GM12873 (cell line): Measurements from ENCODE around the gene TTC34.

Source experiments
- TF ChIP-seq, protein P1 (sequence below): IDR thresholded peaks from 2 replicates; pipeline ENCODE4 v1.5.1; 2012; ENCODE audit warnings: low read depth, mild to moderate bottlenecking, moderate library complexity, low read length, control low read depth; ENCODE audit not compliant: insufficient read depth; ENCODE audit errors: missing control alignments

TTC34 gene

DNA sequence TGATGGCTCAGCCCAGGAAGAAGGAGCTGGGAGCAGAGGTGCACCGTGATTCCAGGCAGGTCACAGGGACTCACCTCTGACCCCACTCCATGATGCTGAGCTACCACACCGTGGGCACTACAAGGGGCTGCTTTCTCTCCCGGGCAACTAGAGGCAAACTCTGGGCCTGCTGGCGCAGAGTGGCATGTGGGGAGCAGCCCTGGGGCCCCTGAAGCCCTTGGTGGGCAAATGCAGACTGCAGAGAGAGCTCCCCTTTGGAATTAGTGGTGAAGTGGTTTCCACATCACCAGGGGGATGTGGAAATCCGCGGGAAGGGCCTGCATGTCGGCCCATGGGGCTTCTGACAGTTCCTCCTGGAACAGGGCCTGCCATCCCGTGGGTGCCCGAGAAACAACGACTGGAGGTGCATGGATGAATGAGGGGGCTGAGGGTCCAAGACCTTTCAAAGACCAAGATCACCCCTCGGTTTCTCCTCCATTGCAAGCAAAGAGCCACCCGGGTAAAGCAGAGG is 156.8 kb downstream of the TTC34 start:
- TF ChIP-seq, protein P1, sequence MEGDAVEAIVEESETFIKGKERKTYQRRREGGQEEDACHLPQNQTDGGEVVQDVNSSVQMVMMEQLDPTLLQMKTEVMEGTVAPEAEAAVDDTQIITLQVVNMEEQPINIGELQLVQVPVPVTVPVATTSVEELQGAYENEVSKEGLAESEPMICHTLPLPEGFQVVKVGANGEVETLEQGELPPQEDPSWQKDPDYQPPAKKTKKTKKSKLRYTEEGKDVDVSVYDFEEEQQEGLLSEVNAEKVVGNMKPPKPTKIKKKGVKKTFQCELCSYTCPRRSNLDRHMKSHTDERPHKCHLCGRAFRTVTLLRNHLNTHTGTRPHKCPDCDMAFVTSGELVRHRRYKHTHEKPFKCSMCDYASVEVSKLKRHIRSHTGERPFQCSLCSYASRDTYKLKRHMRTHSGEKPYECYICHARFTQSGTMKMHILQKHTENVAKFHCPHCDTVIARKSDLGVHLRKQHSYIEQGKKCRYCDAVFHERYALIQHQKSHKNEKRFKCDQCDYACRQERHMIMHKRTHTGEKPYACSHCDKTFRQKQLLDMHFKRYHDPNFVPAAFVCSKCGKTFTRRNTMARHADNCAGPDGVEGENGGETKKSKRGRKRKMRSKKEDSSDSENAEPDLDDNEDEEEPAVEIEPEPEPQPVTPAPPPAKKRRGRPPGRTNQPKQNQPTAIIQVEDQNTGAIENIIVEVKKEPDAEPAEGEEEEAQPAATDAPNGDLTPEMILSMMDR: no peak

DNA sequence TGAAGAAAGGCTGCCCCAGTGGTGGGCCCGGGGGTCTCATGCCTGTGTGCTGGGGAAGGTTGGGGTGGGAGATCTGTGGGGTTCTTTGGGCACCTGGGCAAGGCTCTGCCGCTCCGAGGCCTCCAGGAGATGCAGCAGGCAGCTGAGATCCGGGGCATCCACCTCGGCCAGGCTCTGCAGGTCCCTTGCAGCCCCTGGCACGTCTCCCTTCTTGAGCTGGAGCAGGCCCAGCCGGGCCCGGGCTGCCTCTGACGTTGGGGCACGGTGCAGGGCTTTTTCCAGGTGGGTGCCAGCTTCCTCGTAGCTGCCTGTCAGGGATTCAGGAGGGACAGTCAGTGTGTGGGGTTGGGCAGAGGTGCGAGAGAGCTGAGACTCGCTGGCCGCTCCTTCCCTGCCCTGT is 157.3 kb downstream of the TTC34 start:
- TF ChIP-seq, protein P1: no peak

DNA sequence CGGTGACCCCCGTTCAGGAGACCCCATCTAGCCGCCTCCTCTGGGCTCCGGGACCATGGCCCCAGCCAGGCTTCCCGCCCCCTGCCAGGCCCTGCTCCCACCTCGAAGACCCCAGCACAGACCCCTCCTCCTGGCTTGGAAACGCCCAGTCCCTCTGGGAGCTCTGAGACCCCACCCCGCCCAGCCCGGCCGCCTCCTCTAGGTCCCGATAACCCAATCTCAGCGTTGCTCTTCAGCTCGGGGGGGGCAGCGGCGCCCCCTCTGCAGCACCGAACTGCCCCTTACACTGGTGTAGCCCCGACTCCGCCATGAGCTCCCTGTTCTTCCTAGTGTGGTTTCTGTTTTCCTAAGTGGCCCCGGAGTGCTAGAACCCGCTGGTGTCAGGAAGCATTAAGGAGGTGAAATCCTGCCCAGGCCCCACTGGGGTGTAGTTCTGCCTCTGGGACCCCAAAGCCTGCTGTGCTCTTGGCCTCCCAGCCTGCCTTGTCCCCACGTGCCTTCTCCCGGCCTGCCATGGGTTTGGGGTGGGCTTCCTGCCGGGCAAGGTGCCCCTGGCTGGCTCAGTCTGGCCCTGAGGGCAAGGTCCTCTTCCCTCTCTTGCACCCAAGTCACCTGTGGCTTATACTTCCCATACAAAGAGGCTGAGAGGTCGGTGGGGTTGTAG is 157.9 kb downstream of the TTC34 start:
- TF ChIP-seq, protein P1: no peak

DNA sequence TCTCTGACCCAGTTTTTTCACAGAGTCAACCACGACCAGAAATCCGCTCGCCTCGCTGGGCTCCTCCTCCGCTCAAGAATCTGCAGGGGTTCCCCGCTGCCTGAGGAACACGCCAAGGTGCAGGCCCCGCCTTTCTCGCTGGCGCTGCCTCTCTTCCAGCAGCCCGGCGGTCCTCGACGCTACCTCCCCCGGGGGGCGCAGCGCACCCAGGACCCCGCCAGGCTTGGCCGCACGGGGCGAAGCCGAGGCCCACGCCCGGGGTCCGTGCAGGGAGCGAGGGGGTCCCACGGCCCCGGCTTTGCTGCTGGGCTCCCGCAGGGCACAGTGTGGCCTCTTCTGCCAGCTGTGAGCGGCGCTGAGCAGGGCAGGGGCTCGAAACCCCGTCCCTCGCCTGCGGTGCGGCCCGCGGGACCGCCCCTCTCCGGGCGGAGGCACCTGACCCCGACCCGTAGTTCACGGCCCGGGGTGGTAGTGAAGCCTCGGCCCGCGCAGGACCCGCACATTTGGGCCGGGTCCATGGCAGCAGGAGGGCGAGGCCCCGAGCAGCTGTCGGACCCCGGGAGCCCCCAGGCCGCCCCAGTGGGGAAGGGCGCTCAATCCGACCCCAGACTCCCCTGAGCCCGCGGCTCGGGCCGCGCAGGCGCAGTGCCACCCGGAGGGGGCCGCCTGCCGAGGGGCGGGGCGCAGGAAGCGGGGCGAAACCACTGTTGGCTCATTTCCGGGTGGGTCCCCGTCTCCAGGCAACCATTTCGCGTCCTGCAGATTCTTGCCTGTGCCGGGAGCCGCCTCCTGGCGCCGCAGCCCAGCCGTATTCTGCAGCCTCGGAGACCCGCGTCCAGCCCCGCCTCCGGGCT is 158.7 kb downstream of the TTC34 start:
- TF ChIP-seq, protein P1: peak; percentile 6

DNA sequence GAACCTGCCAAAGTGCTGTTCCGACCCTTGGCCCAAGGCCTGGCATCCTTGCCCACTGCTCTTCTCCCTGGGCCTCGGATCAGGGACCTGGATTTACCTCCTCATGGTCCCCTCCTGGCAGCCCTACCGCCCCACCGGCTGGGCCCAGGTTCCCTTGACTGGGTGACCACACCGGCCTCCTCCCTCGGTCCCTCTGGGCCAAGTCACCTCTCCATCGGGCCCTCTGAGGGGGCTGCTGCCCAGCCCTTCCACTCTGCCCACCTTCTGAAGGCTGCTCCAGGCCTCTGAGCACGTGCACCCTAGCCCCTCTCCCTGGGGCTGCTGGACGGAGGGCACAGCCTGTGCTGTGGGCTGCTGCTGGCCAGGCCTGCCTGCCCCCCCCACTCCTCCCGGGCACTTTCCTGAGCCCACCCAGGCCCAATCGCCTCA is 159.3 kb downstream of the TTC34 start:
- TF ChIP-seq, protein P1: no peak

DNA sequence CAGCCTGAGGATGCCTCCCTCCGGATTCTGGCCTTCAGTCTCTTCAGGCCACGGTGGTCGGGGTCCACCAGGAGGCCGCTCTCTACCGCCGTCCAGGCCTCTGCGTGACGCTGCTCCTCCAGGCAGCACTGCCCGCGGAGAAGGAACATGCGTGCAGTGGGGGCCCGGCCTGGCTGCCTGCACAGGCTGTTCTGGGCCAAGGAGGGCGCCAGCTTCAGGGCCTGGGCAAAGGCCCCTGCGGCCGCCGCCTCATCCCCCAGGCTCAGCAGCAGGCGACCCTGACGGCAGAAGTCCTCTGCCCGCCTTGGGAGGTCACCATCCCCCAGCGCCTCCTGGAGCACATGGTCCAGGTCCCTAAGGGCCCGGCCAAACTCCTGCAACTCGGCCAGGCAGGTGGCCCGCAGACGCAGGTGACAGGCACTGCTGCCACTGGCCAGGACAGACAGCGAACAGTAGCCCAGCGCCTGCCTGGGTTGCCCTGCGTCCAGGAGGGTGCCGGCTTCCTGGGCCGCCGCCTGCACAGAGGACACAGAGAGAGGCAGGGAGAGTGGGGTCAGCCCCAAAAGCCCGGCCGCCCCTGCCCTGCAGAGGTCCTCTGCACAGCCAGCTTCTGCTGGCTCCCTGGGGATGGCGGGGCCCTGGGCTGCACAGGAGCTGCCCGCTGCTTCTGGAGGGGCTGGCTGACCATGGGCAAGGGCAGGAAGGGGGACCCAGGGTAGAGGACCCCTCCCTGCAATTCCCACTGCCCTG is 159.9 kb downstream of the TTC34 start:
- TF ChIP-seq, protein P1: no peak

DNA sequence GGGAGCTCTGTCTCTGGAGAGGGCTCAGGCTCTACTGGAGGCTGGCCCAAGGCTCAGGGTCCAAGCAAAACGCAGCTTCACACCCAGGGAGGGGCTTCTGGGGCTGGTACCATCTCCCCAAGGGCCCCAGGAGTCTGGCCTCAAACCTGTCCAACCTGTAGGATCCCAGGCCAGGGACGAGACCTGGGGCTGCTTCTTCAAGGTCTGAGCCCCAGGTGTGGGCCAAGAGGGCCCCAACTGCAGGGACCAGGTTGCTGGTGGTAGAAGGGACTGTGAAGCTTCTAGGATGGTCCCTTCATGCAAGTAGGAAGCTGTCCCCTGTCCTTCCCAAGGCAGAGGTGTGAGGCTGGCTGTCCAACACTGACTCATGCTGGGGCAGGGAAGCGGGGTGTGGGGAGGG is 160.9 kb downstream of the TTC34 start:
- TF ChIP-seq, protein P1: no peak
